ENCODE results near the gene CABLES1.
"Not testable (repeated sequence)": the region's sequence is repeated elsewhere in the genome, so short reads cannot be mapped to it uniquely, and the experiment has no call there.

Gene CABLES1

GRCh38 chr18:23247896-23248295, 112.6 kb downstream of the CABLES1 start:
- no peak for DNase-seq

- DNase-seq, result no peak
Measured at GRCh38 chr18:23248826-23249225, 113.5 kb downstream of the CABLES1 start.

- DNase-seq, result no peak
Measured at GRCh38 chr18:23249348-23249747, 114.1 kb downstream of the CABLES1 start.

GRCh38 chr18:23250893-23251656, 115.8 kb downstream of the CABLES1 start:
- no peak for DNase-seq

GRCh38 chr18:23253630-23254029, 118.3 kb downstream of the CABLES1 start:
- DNase-seq, result no peak

- DNase-seq, result no peak
Measured at GRCh38 chr18:23257137-23257536, 121.9 kb downstream of the CABLES1 start.

- DNase-seq, result no peak
Measured at GRCh38 chr18:23257686-23258565, 122.6 kb downstream of the CABLES1 start.

GRCh38 chr18:23258566-23259469, 123.5 kb downstream of the CABLES1 start:
- DNase-seq, result no peak

GRCh38 chr18:23259701-23260681, 124.7 kb downstream of the CABLES1 start:
- DNase-seq, result no peak

- DNase-seq, result no peak
Measured at GRCh38 chr18:23260926-23261590, 125.8 kb downstream of the CABLES1 start.

- no peak for DNase-seq
Measured at GRCh38 chr18:23263551-23264235, 128.4 kb downstream of the CABLES1 start.

- no peak for DNase-seq
Measured at GRCh38 chr18:23265682-23266399, 130.6 kb downstream of the CABLES1 start.

GRCh38 chr18:23266717-23267446, 131.6 kb downstream of the CABLES1 start:
- DNase-seq, result no peak

GRCh38 chr18:23267447-23267776, 132.1 kb downstream of the CABLES1 start:
- no peak for DNase-seq

GRCh38 chr18:23268641-23269040, 133.4 kb downstream of the CABLES1 start:
- DNase-seq, result no peak

- not testable (repeated sequence) for DNase-seq
Measured at GRCh38 chr18:23269068-23269467, 133.8 kb downstream of the CABLES1 start.

- DNase-seq, result no peak
Measured at GRCh38 chr18:23269928-23270327, 134.6 kb downstream of the CABLES1 start.

GRCh38 chr18:23270986-23271680, 135.8 kb downstream of the CABLES1 start:
- no peak for DNase-seq
